Measurements from ENCODE around the gene CPE.

The CPE gene

GRCh38 chr4:165472943-165473676, 94.3 kb downstream of the CPE start:
- H3K4me3 ChIP-seq (ENCODE audit: low read length), result no peak overlapping the region
- H3K27me3 ChIP-seq (ENCODE audit: low read depth, low read length), result no peaks in the 10 kb centered on the region
- H3K9ac ChIP-seq (ENCODE audit: low read length), result no peak overlapping the region
- TF ChIP-seq CTCF (IDR thresholded peaks at IDR 0.05; ENCODE audit: low read depth, low read length) (no peak), EZH2phosphoT487 (IDR thresholded peaks at IDR 0.05; ENCODE audit: low read depth) (no peak)
- no peaks in the 10 kb centered on the region for H4K20me1 ChIP-seq (ENCODE audit: insufficient read depth, low read length)
- H3K9me3 ChIP-seq (ENCODE audit: insufficient read depth, low read length), result peaks cover 43% of the 10 kb centered on the region
- H3K36me3 ChIP-seq (replicated peaks; ENCODE audit: low read depth, low read length), result peaks cover 5% of the 10 kb centered on the region
- H3K4me1 ChIP-seq (ENCODE audit: low read length), result no peaks in the 10 kb centered on the region
- H3K4me2 ChIP-seq (ENCODE audit: low read length), result no peak overlapping the region
- no peak overlapping the region for H3K27ac ChIP-seq (ENCODE audit: low read length)
- no peaks in the 10 kb centered on the region for H3K79me2 ChIP-seq (ENCODE audit: low read length)
- H2AFZ ChIP-seq (ENCODE audit: low read depth, low read length), result no peak overlapping the region

DNA sequence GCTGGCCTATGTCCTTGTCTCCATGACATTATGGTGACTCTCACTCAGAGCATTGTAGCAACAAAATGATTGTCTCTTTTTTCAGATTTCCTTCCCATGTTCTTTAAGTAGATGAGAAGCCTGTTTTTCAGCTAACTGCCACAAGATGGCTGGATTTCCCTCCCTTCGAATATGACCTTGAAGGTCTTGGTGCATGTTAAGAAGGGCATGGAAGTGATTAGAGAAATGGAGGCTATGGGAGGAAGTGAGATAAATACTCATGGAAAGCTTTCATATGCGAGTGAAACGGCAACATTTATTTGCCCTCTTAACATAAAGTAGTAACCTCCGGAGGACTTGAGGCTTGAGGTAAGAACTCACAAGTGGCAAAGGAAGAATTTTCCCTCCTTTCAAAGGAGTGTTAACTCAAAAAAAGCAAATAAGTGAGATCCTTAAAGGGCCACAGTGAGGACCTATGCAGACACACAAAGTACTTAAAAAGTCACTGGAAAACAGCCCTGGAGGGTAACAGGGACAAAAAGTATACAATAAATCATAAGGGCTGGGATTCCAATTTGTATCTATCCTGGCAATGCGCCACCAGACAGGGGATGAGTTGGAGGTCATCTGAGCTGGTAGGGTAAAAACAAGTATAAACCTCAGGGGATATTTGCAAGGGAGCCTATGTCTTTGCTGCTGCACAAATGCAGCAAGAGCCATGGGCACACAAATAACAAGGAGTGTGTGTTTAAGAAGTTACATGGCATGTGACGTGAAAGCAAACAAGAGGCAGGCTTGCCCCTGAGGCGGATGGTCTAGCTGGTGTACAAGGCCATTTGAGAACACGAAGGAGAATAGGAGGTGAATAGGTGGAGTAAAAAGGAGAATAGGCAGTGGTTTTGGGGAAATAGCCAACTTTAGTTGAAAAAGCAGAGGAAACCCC, 96.2 kb downstream of the CPE start:
- Histone ChIP-seq H3K9me3 (ENCODE audit: insufficient read depth, low read length) (peaks cover 43% of the 10 kb centered on the region), H3K9ac (ENCODE audit: low read length) (no peak overlapping the region), H3K79me2 (ENCODE audit: low read length) (no peaks in the 10 kb centered on the region), H3K4me1 (ENCODE audit: low read length) (no peaks in the 10 kb centered on the region), H2AFZ (ENCODE audit: low read depth, low read length) (no peak overlapping the region), H3K27ac (ENCODE audit: low read length) (no peak overlapping the region), H3K4me3 (ENCODE audit: low read length) (no peak overlapping the region), H4K20me1 (ENCODE audit: insufficient read depth, low read length) (no peaks in the 10 kb centered on the region), H3K36me3 (replicated peaks; ENCODE audit: low read depth, low read length) (peaks cover 5% of the 10 kb centered on the region), H3K4me2 (ENCODE audit: low read length) (no peak overlapping the region), H3K27me3 (ENCODE audit: low read depth, low read length) (no peaks in the 10 kb centered on the region)
- TF ChIP-seq EZH2phosphoT487 (IDR thresholded peaks at IDR 0.05; ENCODE audit: low read depth) (no peak), CTCF (IDR thresholded peaks at IDR 0.05; ENCODE audit: low read depth, low read length) (no peak)

- TF ChIP-seq CTCF (IDR thresholded peaks at IDR 0.05; ENCODE audit: low read depth, low read length) (no peak), EZH2phosphoT487 (IDR thresholded peaks at IDR 0.05; ENCODE audit: low read depth) (no peak)
- Histone ChIP-seq H3K9me3 (ENCODE audit: insufficient read depth, low read length) (peaks cover 38% of the 10 kb centered on the region), H3K4me1 (ENCODE audit: low read length) (no peaks in the 10 kb centered on the region)
Measured at GRCh38 chr4:165475706-165476070, 96.9 kb downstream of the CPE start.

More at GRCh38 chr4:165475706-165476070, 96.9 kb downstream of the CPE start:
- no peaks in the 10 kb centered on the region for H3K27me3 ChIP-seq (ENCODE audit: low read depth, low read length)
- no peak overlapping the region for H3K4me2 ChIP-seq (ENCODE audit: low read length)
- no peaks in the 10 kb centered on the region for H4K20me1 ChIP-seq (ENCODE audit: insufficient read depth, low read length)
- H3K9ac ChIP-seq (ENCODE audit: low read length), result no peak overlapping the region
- no peak overlapping the region for H3K27ac ChIP-seq (ENCODE audit: low read length)
- no peak overlapping the region for H3K4me3 ChIP-seq (ENCODE audit: low read length)
- H3K36me3 ChIP-seq (replicated peaks; ENCODE audit: low read depth, low read length), result peaks cover 4% of the 10 kb centered on the region
- no peaks in the 10 kb centered on the region for H3K79me2 ChIP-seq (ENCODE audit: low read length)
- H2AFZ ChIP-seq (ENCODE audit: low read depth, low read length), result no peak overlapping the region
